SK-N-SH (cell line): ENCODE measurements around the gene ACBD6. TPM values are rescaled to one million over a fixed set of nuclear protein-coding genes. Genes with fewer than 3 reads are reported as not detected.

Experiments
- CTCF ChIA-PET: fragments of 300-600, 350-600 bp; formaldehyde crosslinking; extraction: SDS; loops from one replicate; lab custom pipeline; 2021; lab: Yijun Ruan, JAX
- POLR2A ChIA-PET: fragments of 350-600 bp; sonication (Branson Sonifier 250); formaldehyde crosslinking; extraction: SDS; loops from one replicate; lab custom pipeline; 2020; ENCODE audit warnings: antibody characterized with exemption, inconsistent platforms; lab: Yijun Ruan, JAX
- DNase-seq: peaks from one replicate; pipeline ENCODE4 v3.0.0; 2012
- H2AFZ ChIP-seq: fragments of 200-600 bp; sonication (generic); 2 replicates; pipeline ENCODE4 v1.8.1; 2016; ENCODE audit warnings: antibody characterized with exemption, mild to moderate bottlenecking, low read depth
- H3F3A ChIP-seq: fragments of 200-600 bp; sonication (generic); replicated peaks from 2 replicates; pipeline ENCODE3; 2016; ENCODE audit warnings: antibody characterized with exemption, mild to moderate bottlenecking; ENCODE audit not compliant: insufficient read depth
- H3K27ac ChIP-seq, 2 experiments: fragments of 200-500 bp in 1 of 2; fragments of 200-600 bp in 1 of 2; sonication (Bioruptor generic) in 1 of 2; sonication (generic), shearing (Covaris generic) in 1 of 2; 2 replicates each; pipeline versions ENCODE4 v1.5.1 to v1.6.1; 2014 to 2016; ENCODE audit warnings: low read depth in 2 of 2, inconsistent platforms in 1 of 2, low read length in 1 of 2, mild to moderate bottlenecking in 1 of 2, mixed read lengths in 1 of 2
- H3K27me3 ChIP-seq: fragments of 200-600 bp; sonication (generic), shearing (Covaris generic); 2 replicates; pipeline ENCODE4 v1.6.1; 2016; ENCODE audit warnings: mixed run types; ENCODE audit not compliant: insufficient read depth
- H3K36me3 ChIP-seq, 2 experiments: fragments of 200-500 bp in 1 of 2; fragments of 200-600 bp in 1 of 2; sonication (Bioruptor generic) in 1 of 2; sonication (generic) in 1 of 2; replicated peaks in 1 of 2; 2 replicates each; pipeline versions ENCODE3 to v1.5.1; 2014 to 2016; ENCODE audit warnings: low read length in 1 of 2, mild to moderate bottlenecking in 1 of 2; ENCODE audit not compliant: insufficient read depth in 2 of 2, control insufficient read depth in 1 of 2
- H3K4me1 ChIP-seq, 2 experiments: fragments of 200-500 bp in 1 of 2; fragments of 200-600 bp in 1 of 2; sonication (Bioruptor generic) in 1 of 2; sonication (generic), shearing (Covaris generic) in 1 of 2; 2 replicates each; pipeline versions ENCODE4 v1.5.1 to v1.6.1; 2014 to 2016; ENCODE audit warnings: low read depth in 1 of 2, low read length in 1 of 2, mixed run types in 1 of 2; ENCODE audit not compliant: insufficient read depth in 2 of 2, control insufficient read depth in 1 of 2
- H3K4me2 ChIP-seq: fragments of 200-600 bp; sonication (generic), shearing (Covaris generic); 2 replicates; pipeline ENCODE4 v1.6.1; 2017; ENCODE audit warnings: mixed run types
- H3K4me3 ChIP-seq, 2 experiments: fragments of 200-500 bp in 1 of 2; fragments of 200-600 bp in 1 of 2; sonication (Bioruptor generic) in 1 of 2; sonication (generic), shearing (Covaris generic) in 1 of 2; 2 replicates each; pipeline versions ENCODE4 v1.5.1 to v1.8.1; 2014 to 2016; ENCODE audit warnings: low read depth in 2 of 2, inconsistent platforms in 1 of 2, low read length in 1 of 2, mild to moderate bottlenecking in 1 of 2, mixed read lengths in 1 of 2, moderate library complexity in 1 of 2
- H3K79me2 ChIP-seq: fragments of 200-600 bp; sonication (generic); 2 replicates; pipeline ENCODE4 v1.8.1; 2017; ENCODE audit warnings: mild to moderate bottlenecking; ENCODE audit not compliant: insufficient read depth
- H3K9ac ChIP-seq: fragments of 200-600 bp; sonication (generic); 2 replicates; pipeline ENCODE4 v1.6.1; 2017; ENCODE audit warnings: mixed run types
- H3K9me2 ChIP-seq: fragments of 200-600 bp; sonication (generic); 2 replicates; pipeline ENCODE4 v1.6.1; 2017; ENCODE audit warnings: mixed run types
- H3K9me3 ChIP-seq: fragments of 200-600 bp; sonication (generic); 2 replicates; pipeline ENCODE4 v1.6.1; 2017; ENCODE audit warnings: mixed run types, mild to moderate bottlenecking, moderate library complexity
- H4K20me1 ChIP-seq: fragments of 200-600 bp; sonication (generic); 2 replicates; pipeline ENCODE4 v1.6.1; 2017; ENCODE audit warnings: mild to moderate bottlenecking, mixed run types; ENCODE audit not compliant: insufficient read depth
- CHD2 ChIP-seq: fragments of 150-350 bp; IDR thresholded peaks from 2 replicates; pipeline ENCODE4 v1.6.1; 2018; ENCODE audit warnings: low read length; ENCODE audit not compliant: partially characterized antibody
- CTCF ChIP-seq: fragments of 200-600 bp; sonication (generic); IDR thresholded peaks from 2 replicates; pipeline ENCODE4 v1.6.1; 2017; ENCODE audit warnings: antibody characterized with exemption, mild to moderate bottlenecking, moderate library complexity
- EP300 ChIP-seq, 2 experiments: IDR thresholded peaks; 2 replicates each; pipeline versions ENCODE4 v1.4.0 to v1.6.1; 2012; ENCODE audit warnings: borderline replicate concordance in 1 of 2, low read depth in 1 of 2, low read length in 1 of 2
- GATA2 ChIP-seq: sonication (generic); formaldehyde crosslinking; IDR thresholded peaks from 2 replicates; pipeline ENCODE4 v1.5.0; 2020; ENCODE audit warnings: mild to moderate bottlenecking, missing genetic modification reagents
- JUND ChIP-seq: IDR thresholded peaks from 2 replicates; pipeline ENCODE4 v1.4.0; 2012
- MAX ChIP-seq: IDR thresholded peaks from 2 replicates; pipeline ENCODE4 v1.4.0; 2012; ENCODE audit warnings: low read depth
- MXI1 ChIP-seq: IDR thresholded peaks from 2 replicates; pipeline ENCODE4 v1.6.1; 2012; ENCODE audit warnings: mild to moderate bottlenecking, low read depth, low read length, improper control_type of control experiment
- NRF1 ChIP-seq: IDR thresholded peaks from 2 replicates; pipeline ENCODE4 v1.6.1; 2012; ENCODE audit warnings: low read depth, mild to moderate bottlenecking, low read length
- PBX3 ChIP-seq: IDR thresholded peaks from 2 replicates; pipeline ENCODE4; 2012
- POLR2AphosphoS5 ChIP-seq: IDR thresholded peaks from 2 replicates; pipeline ENCODE4 v1.6.1; 2012; ENCODE audit warnings: low read depth, low read length
- RFX5 ChIP-seq: IDR thresholded peaks from 2 replicates; pipeline ENCODE4 v1.6.1; 2012; ENCODE audit warnings: mild to moderate bottlenecking, improper control_type of control experiment, low read length
- RXRA ChIP-seq: IDR thresholded peaks from 2 replicates; pipeline ENCODE4 v1.4.0; 2012; ENCODE audit warnings: low read depth, mild to moderate bottlenecking, borderline replicate concordance
- SIN3A ChIP-seq: IDR thresholded peaks from 2 replicates; pipeline ENCODE4 v1.6.1; 2012; ENCODE audit warnings: low read depth, mild to moderate bottlenecking, low read length, moderate library complexity, borderline replicate concordance
- SMC3 ChIP-seq: IDR thresholded peaks from 2 replicates; pipeline ENCODE4 v1.6.1; 2012; ENCODE audit warnings: low read depth, low read length, improper control_type of control experiment
- TEAD4 ChIP-seq: IDR thresholded peaks from 2 replicates; pipeline ENCODE4 v1.4.0; 2012; ENCODE audit warnings: mild to moderate bottlenecking, borderline replicate concordance; ENCODE audit not compliant: insufficient read depth
- USF1 ChIP-seq: IDR thresholded peaks from 2 replicates; pipeline ENCODE4 v1.4.0; 2012; ENCODE audit warnings: low read depth, borderline replicate concordance
- ZBTB33 ChIP-seq: IDR thresholded peaks from 2 replicates; pipeline ENCODE4 v1.4.0; 2012; ENCODE audit warnings: low read depth, borderline replicate concordance
- WGBS: methylation state at CpG from one replicate; pipeline ENCODE4 v1.1.6; 2017; ENCODE audit warnings: low lambda C conversion rate; 5-methylcytosine and 5-hydroxymethylcytosine counted together
- polyA plus RNA-seq, 3 experiments: library from polyadenylated mRNA; depleted of rRNA; stranded (reverse); fragments of >200 nt; gene quantifications; 2 replicates each; pipeline ENCODE4 v1.2.3, GENCODE V29; 2012

Gene ACBD6
- polyA plus RNA-seq, 1 of the 3 experiments (the other 2 are of a cell fraction), result 60.9 TPM

GRCh38 chr1:180387413-180387812, 115.0 kb downstream of the ACBD6 start:
- ChIA-PET POLR2A (no interaction called here), CTCF (interaction anchor here (1.1 to 1.2 kb wide), 3 partner anchors 21 to 90 kb away, joined by 3 read pairs; no protein-coding TSS in a partner anchor)
- no peak overlapping the region for H3K4me3 ChIP-seq
- peaks cover 10% of the 10 kb centered on the region; the same call in 1 of the 2 replicates for H3K79me2 ChIP-seq
- no peaks in the 10 kb centered on the region for H3K4me1 ChIP-seq
- H3K9ac ChIP-seq, result no peak overlapping the region
- H4K20me1 ChIP-seq, result no peaks in the 10 kb centered on the region
- no peak overlapping the region for H2AFZ ChIP-seq
- no peaks in the 10 kb centered on the region for H3K9me2 ChIP-seq
- no peak overlapping the region for H3K4me2 ChIP-seq
- TF ChIP-seq PBX3 (no peak), POLR2AphosphoS5 (no peak), CTCF (no peak), NRF1 (no peak), RXRA (no peak), ZBTB33 (no peak), CHD2 (no peak)
- H3K9me3 ChIP-seq, result no peaks in the 10 kb centered on the region; the same call in 1 of the 2 replicates
- WGBS, result 93% methylated on average over 1 of the region's 1 CpG
- DNase-seq, result no peak
- H3F3A ChIP-seq, result peaks cover 11% of the 10 kb centered on the region
- peaks cover 0 to 20% of the 10 kb centered on the region in 2 experiments for H3K36me3 ChIP-seq
- H3K27me3 ChIP-seq, result no peaks in the 10 kb centered on the region
- H3K27ac ChIP-seq, result no peak overlapping the region

GRCh38 chr1:180386745-180387367, 115.5 kb downstream of the ACBD6 start:
- no peaks in the 10 kb centered on the region for H3K27me3 ChIP-seq
- DNase-seq, result no peak
- no peaks in the 10 kb centered on the region for H3K4me1 ChIP-seq
- H3K36me3 ChIP-seq, result peaks cover 0 to 20% of the 10 kb centered on the region in 2 experiments
- H3K4me2 ChIP-seq, result no peak overlapping the region
- ChIA-PET CTCF (interaction anchor here (1.1 to 1.2 kb wide), 3 partner anchors 20 to 91 kb away, joined by 3 read pairs; no protein-coding TSS in a partner anchor), POLR2A (no interaction called here)
- H3K4me3 ChIP-seq, result no peak overlapping the region
- H3F3A ChIP-seq, result peaks cover 17% of the 10 kb centered on the region
- 88% methylated on average over 4 of the region's 4 CpGs for WGBS
- H2AFZ ChIP-seq, result no peak overlapping the region
- H3K9me2 ChIP-seq, result no peaks in the 10 kb centered on the region
- H3K9ac ChIP-seq, result no peak overlapping the region
- peaks cover 10% of the 10 kb centered on the region; the same call in 1 of the 2 replicates for H3K79me2 ChIP-seq
- H3K27ac ChIP-seq, result no peak overlapping the region
- no peaks in the 10 kb centered on the region for H4K20me1 ChIP-seq
- H3K9me3 ChIP-seq, result no peaks in the 10 kb centered on the region; the same call in 1 of the 2 replicates
- TF ChIP-seq RFX5 (no peak), JUND (no peak), TEAD4 (no peak), MXI1 (no peak), SMC3 (no peak), GATA2 (CRISPR knock-in tag) (no peak), EP300 (IDR thresholded peaks at IDR 0.05; ENCODE audit: borderline replicate concordance in 1 of 2, low read depth in 1 of 2, low read length in 1 of 2) (no peak), USF1 (no peak), MAX (no peak), SIN3A (no peak)
